GM10248 (cell line): Measurements from ENCODE around the gene FAM111A.

Experiments used
- CTCF ChIA-PET: fragments of 300-600 bp; sonication (Branson Sonifier 250); formaldehyde crosslinking; extraction: SDS; loops from one replicate; lab custom pipeline; 2021; ENCODE audit warnings: antibody characterized with exemption; lab: Yijun Ruan, JAX
- POLR2A ChIA-PET: fragments of 350-650 bp; sonication (Branson Sonifier 250); formaldehyde crosslinking; extraction: SDS; loops from one replicate; lab custom pipeline; 2020; ENCODE audit warnings: antibody characterized with exemption; lab: Yijun Ruan, JAX
- DNase-seq: peaks from one replicate; pipeline ENCODE4 v3.0.0; 2012; ENCODE audit errors: extremely low spot score
- TF ChIP-seq, protein P1 (sequence below): IDR thresholded peaks from 2 replicates; pipeline ENCODE4 v1.5.1; 2012; ENCODE audit warnings: mild to moderate bottlenecking, low read depth; ENCODE audit errors: extremely low read depth, missing control alignments, control extremely low read depth

FAM111A gene

DNA sequence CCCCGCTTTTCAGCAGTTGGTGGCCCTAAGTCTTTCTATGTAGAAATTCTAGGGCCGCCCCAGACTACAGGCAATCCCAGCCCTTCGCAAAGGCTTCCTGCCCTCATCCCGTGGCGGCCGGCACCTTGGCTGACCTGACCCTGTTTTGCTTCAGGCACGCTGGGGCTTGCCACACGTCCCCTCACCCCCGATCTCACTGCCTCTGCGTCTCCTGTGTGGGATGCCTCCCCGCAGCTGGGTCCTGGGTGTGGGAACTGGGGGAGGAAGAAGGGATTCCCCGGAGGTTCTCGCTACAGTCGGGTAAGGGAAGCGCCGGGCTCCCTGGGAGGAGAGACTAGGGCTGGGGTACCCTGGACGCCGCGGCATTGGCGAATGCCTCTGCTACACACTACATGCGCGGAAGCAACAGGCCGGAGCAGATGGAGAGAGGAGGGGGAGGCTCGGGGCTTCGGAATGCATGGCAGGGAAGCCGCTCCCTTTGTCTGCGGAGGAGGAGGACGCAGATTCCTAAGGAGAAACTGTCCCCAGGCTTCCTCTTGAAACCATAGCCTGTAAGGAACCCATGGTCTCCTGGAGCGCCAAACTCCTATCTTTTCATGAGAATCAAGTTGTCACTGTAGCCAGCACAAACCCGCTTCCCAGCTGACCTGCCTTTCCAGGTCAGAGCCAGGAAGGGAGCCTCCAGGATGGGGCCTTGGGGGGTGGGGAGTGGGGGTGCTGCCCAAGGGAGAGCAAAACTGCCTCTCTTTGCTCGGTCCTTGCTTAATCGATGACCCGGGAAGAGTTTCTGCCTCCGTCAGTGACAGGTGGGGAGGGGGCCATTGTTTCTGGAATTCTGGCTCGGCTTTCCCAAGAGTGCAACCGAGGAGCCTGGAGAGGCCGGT lies 30.7 kb downstream of the FAM111A start:
- POLR2A ChIA-PET: no interaction called here
- no peak for DNase-seq
- TF ChIP-seq, protein P1, sequence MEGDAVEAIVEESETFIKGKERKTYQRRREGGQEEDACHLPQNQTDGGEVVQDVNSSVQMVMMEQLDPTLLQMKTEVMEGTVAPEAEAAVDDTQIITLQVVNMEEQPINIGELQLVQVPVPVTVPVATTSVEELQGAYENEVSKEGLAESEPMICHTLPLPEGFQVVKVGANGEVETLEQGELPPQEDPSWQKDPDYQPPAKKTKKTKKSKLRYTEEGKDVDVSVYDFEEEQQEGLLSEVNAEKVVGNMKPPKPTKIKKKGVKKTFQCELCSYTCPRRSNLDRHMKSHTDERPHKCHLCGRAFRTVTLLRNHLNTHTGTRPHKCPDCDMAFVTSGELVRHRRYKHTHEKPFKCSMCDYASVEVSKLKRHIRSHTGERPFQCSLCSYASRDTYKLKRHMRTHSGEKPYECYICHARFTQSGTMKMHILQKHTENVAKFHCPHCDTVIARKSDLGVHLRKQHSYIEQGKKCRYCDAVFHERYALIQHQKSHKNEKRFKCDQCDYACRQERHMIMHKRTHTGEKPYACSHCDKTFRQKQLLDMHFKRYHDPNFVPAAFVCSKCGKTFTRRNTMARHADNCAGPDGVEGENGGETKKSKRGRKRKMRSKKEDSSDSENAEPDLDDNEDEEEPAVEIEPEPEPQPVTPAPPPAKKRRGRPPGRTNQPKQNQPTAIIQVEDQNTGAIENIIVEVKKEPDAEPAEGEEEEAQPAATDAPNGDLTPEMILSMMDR: no peak
- CTCF ChIA-PET: interaction anchor here (1.1 to 26.3 kb wide), 10 partner anchors 15 to 262 kb away, joined by 3 to 962 read pairs (median 18); partner anchors contain the start of genes FAM111A, MPEG1 and OR5A1

DNA sequence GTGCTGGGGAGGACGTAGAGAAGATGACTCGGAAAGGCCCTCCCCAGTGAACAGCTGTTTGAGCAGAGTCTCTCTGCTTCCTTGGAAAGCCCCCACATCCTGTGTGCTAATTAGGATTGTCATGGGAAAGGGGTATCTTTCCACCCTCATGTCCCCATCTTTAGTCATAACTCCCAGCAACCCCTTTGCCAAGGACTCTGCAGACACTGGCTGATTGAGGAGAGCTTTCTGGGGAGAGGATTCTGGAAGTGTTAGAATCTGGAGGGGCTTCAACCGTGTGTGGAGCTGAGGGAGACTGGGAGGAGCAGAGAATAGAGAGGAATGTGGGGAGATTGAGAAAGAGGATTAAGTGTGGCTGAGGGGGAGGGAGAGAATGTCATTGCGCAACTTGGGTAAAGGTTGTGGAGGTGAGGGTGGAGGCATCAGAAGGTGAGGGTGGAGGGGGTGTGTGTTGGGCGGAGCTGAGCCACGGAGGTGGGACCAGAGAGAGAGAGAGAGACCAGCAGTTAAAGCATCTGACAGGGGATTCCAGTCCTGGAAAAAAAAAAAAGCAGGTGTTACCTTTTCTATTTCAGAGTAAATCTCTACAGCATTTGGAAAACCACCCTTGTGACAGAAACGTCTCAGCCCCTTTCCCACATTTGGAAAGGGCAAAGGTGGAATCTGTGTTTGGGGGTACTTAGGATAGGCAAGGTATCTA lies 31.5 kb downstream of the FAM111A start:
- TF ChIP-seq, protein P1: no peak
- ChIA-PET CTCF (interaction anchor here (1.1 to 26.3 kb wide), 4 partner anchors 16 to 257 kb away, joined by 3 to 962 read pairs (median 42); partner anchors contain the start of gene MPEG1), POLR2A (no interaction called here)
- DNase-seq: no peak

DNA sequence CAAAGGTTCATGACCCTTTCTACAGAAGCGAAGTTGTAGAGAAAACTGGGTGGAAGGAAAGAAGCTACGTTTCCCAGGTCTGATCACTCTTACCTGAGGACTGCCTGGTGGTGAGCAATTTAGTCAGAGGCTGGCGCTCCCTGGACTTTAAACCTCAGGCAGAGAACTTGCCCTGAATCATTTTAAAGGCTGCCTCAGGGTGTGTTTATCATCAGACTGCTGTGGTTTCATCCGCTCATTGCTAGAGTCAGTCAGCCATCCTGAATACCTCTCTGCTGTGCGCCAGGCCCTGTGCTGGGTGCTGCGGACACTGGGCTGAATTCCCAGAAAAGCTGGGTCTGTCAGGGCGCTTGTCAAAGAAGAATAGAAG lies 32.0 kb downstream of the FAM111A start:
- TF ChIP-seq, protein P1: no peak
- POLR2A ChIA-PET: no interaction called here
- no peak for DNase-seq
- CTCF ChIA-PET: interaction anchor here (1.7 to 26.3 kb wide), 3 partner anchors 17 to 256 kb away, joined by 8 to 962 read pairs (median 77); partner anchors contain the start of gene MPEG1

DNA sequence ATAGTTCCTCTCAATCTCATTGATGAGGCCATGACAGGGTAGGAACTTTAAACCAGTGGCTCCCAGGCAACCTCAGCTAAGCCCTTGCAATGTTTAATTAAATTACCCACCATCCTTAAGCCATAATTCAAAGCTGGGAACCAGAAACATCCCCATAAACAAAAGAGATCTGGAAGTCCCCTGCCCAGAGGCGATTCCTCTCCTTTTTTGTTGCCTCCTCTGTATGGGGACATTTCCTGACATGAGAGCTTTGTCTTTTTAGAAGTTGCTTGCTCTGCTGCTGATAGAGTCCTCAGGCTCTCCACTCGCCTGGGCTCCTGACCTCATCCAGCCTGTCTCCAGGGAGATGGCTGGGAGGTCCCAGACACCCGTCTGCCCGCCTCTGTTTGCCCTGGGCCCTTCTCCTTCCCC lies 32.4 kb downstream of the FAM111A start:
- ChIA-PET POLR2A (no interaction called here), CTCF (interaction anchor here (1.7 to 26.3 kb wide), 3 partner anchors 17 to 256 kb away, joined by 8 to 962 read pairs (median 77); partner anchors contain the start of gene MPEG1)
- TF ChIP-seq, protein P1: no peak
- DNase-seq: no peak

DNA sequence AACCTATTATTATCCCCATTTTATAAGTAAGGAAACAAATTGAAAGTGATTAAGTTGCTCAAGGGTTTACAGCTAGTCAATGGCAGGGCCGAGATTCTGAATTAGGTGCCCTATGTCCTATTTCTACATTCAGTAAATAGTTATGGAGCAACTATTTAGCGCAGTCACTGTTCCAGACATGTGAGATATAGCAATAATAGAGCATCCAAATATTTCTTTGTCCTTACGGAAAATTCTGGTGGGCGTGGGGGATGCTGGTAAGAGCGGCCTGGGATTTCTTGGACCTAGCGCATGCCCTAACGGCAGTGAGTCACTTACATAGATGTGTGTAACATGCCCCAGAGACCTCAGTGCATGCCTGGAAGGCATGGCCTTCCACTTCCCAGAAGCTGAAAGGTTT lies 33.7 kb downstream of the FAM111A start:
- TF ChIP-seq, protein P1: no peak
- no peak for DNase-seq
- ChIA-PET CTCF (interaction anchor here (1.7 to 26.3 kb wide), 3 partner anchors 18 to 254 kb away, joined by 8 to 962 read pairs (median 77); partner anchors contain the start of gene MPEG1), POLR2A (no interaction called here)

DNA sequence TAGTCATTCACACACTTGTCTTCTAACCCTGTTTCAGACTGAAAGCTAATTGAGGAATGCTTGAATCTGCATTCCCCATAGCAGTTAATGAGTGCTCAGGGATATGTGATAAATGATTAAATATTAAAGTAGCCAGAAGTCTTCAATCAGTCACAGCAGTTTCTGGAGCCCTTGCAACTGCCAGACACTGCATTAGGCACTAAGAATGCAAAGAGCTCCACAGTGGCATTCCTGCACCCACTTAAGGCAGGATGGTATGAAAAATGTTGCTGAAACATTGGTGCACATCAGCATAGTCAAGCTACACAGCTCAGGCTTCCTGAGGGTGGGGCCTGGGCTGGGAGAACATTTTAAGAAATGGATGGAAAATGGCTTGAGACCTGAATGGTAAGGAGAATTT lies 35.7 kb downstream of the FAM111A start:
- DNase-seq: no peak
- CTCF ChIA-PET: interaction anchor here (2.0 to 26.3 kb wide), 2 partner anchors 19 to 20 kb away, joined by 8 to 962 read pairs; partner anchors contain the start of gene MPEG1
- POLR2A ChIA-PET: no interaction called here
- TF ChIP-seq, protein P1: no peak
